ENCODE measurements around the gene WSB1. TPM values are rescaled to one million over a fixed set of nuclear protein-coding genes. Genes with fewer than 3 reads are reported as not detected.
A peak's percentile ranks its signal among the peaks of the same experiment; 100 is the strongest.
"Not testable (repeated sequence)": the region's sequence is repeated elsewhere in the genome, so short reads cannot be mapped to it uniquely, and the experiment has no call there.

Gene WSB1
- total RNA-seq (2014; rRNA removed; shearing (Covaris generic)) = 50.5 and 81.1 TPM in 2 replicates

DNA sequence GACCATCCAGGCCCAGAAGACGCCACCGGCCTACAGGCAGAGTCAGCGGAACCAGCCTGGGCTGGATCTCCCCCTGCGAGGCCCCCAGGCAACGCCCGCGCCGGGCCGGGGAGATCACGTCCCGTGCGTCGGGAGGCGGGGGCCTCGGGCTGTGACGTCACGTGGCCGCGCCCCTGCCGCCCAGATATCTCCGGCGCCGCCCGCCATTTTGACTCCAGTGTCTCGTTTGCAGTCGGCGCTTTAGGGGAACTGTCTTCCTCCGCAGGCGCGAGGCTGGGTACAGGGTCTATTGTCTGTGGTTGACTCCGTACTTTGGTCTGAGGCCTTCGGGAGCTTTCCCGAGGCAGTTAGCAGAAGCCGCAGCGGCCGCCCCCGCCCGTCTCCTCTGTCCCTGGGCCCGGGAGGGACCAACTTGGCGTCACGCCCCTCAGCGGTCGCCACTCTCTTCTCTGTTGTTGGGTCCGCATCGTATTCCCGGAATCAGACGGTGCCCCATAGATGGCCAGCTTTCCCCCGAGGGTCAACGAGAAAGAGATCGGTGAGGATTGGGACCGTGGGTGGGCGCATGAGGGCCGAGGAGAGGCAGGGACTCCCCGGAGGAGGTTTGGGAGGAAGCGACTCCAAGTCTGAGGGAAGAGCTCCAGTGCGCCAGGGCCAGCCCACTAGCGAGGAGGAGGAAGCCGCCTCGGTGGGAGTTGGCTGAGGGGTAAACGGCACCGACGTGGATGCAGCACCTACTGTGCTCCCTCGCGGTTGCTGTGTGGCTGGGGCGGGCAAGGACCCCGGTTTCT, at the start of gene WSB1:
Gene WSB1 (plus strand): TSS at position 217 of the 791 bp plus-strand sequence. CDS start 282 bp downstream, at position 499.
- peak; percentile 81 for DNase-seq (ENCODE audit: low spot score)

DNA sequence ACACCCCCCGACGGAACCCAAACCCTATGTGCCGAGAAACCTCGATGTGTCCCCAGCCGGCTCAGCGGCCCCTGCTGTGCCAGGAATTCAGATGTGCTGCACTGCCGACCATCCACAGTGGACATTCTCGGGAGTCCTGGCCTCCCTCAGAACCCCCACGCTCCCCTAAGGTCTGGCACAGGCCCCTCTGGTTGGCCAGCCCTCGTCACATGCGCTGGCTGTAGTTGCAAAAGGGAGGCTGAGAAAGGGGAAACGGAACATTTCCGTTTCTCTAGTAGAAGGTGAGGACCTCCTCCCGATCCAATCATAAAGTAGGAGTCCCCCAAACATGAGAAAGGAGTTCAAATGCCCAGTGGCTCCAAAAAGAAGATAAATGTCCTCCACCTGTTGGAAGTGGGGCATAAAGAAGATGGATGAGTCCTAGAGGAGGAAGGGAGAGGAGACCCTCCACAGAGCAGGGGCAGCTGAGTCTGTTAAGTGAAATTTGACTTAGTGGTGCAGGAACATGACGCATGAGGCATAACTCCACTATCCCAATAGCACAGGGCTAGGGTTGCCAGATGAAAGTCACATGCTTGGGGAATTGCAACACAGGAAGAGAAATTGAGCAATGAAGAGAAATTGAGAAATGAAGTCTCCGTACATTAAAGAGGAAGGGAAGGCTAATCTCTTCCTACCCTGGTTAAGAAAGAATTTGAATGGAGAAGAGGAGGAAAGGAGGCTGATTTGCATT, 49.3 kb upstream of the WSB1 start:
- DNase-seq (ENCODE audit: low spot score) = peak; percentile 34

DNA sequence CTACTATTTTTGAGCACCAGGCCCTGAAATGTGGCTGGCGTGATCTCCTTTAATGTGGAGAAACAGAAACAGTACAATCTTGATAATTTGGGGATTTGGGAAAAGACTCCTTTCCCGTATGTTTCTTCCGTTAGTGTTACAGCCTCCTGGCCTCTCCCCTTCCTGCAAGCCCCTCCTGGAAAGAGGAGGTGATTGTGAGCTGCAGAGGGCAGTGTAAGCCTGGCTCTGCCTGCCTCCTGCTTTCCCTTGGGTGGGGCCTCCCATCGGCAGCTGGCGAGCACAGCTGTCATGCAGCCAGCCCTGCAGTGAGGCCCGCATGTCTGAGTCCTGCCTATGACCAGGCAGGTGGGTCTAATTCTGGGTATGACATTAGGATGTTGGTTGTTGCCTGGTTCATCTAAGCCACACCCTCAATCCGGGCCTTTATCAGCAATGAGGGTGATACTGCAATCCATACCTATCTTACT, 48.7 kb upstream of the WSB1 start:
- DNase-seq (ENCODE audit: low spot score) = peak; percentile 80

- DNase-seq (ENCODE audit: low spot score) = no peak
These were observed 47.4 kb upstream of the WSB1 start for GRCh38 chr17:27246537-27246936.

GRCh38 chr17:27247071-27247957, 46.6 kb upstream of the WSB1 start:
- DNase-seq (ENCODE audit: low spot score) = no peak

- no peak for DNase-seq (ENCODE audit: low spot score)
These were observed 46.0 kb upstream of the WSB1 start for GRCh38 chr17:27247958-27248342.

DNA sequence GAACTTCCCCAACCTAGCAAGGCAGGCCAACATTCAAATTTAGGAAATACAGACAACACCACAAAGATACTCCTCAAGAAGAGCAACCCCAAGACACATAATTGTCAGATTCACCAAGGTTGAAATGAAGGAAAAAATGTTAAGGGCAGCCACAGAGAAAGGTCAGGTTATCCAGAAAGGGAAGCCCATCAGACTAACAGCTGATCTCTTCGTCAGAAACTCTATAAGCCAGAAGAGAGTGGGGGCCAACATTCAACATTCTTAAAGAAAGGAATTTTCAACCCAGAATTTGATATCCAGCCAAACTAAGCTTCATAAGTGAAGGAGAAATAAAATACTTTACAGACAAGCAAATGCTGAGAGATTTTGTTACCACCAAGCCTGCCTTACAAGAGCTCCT, 43.1 kb upstream of the WSB1 start:
- DNase-seq (ENCODE audit: low spot score) = not testable (repeated sequence)

DNA sequence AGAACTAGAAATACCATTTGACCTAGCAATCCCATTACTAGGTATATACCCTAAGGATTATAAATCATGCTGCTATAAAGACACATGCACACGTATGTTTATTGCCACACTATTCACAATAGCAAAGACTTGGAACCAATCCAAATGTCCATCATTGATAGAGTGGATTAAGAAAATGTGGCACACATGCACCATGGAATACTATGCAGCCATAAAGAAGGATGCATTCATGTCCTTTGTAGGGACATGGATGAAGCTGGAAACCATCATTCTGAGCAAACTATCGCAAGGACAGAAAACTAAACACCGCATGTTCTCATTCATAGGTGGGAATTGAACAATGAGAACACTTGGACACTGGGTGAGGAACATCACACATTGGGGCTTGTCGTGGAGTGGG, 39.1 kb upstream of the WSB1 start:
- not testable (repeated sequence) for DNase-seq (ENCODE audit: low spot score)

DNA sequence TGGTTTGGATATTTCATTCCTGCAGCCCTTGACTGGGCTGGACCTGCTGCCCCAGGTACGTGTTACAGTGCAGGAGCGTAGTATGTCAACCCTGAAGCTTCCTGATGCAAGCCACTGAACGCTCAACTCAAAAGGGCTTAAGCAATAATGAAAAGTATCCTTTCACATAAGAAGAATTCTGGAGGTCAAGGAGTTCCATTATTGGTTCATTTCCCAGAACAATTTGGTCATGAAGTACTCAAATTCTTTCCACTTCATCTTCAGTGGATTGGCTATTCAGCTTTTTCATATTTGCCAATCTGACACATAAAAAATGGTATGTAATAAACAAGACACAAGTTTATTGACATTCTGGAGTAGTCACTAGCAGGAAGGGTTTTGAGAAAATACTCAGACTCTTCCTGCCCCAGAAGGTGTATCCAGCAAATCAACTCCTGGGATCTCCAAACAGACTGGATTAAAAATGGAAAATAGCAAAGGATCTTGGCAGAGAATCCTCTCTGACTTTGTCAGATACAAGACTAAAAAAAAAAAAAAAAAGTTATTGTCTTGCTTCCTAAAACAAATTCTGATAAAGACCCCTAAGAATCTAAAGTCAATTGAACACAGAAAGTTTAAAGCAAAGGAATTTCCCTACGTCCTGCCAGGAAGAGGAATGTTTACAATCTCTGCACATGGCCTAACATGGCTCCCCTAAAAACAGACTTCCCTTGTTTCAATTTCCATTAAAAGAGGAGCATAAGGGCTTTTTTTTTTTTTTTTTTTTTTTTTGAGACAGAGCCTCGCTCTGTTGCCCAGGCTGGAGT, 37.5 kb upstream of the WSB1 start:
- no peak for DNase-seq (ENCODE audit: low spot score)

GRCh38 chr17:27257031-27257357, 36.9 kb upstream of the WSB1 start:
- DNase-seq (ENCODE audit: low spot score) = no peak

DNA sequence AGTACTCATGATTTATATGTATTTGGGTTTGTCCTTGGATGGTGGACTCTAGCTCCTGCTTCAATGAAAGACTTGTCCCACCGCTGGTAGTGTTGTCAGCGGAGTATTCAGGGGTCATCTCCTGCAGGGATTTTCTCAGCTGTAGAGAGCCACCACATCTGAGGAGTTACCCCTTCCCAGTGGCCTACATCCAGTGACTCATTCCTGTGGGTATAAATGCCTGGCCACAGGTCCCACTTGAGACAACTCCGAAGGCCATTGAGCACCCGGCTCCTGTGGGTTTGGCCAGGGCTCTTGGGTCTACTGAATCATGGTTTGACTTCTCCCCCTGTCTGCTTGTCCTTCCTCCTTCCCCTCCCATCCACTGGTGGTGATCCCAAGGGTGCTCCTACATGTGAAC, 34.6 kb upstream of the WSB1 start:
- peak; percentile 19 for DNase-seq (ENCODE audit: low spot score)

- no peak for DNase-seq (ENCODE audit: low spot score)
These were observed 30.5 kb upstream of the WSB1 start for GRCh38 chr17:27263386-27263785.

DNA sequence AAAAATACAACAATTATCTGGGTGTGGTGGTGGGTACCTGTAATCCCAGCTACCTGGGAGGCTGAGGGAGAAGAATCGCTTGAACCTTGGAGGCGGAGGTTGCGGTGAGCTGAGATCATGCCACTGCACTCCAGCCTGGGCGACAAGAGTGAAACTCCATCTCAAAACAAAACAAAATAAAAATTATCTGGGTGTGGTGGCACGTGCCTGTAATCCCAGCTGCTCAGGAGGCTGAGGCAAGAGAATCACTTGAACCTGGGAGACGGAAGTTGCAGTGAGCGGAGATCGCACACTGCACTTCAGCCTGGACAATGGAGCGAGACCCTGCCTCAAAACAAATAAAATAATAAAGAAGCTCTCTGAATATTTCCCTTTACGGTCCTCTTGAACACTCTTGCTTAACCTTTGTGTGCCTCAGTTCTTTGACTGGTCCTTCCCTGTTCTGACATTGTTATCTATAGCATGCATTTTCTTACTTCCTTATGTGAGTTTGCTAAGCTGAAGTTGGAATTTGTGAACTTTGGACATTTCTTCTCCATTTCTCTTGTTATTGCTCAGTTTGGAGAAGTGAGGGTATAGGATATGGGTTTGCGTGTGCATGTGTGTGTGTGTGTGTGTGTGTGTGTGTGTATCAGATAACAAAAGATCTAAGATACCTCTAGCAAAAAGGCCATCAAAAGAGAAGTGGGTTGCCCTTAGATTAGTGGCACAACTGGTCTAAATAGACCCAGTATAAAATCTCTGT, 29.7 kb upstream of the WSB1 start:
- no peak for DNase-seq (ENCODE audit: low spot score)

DNA sequence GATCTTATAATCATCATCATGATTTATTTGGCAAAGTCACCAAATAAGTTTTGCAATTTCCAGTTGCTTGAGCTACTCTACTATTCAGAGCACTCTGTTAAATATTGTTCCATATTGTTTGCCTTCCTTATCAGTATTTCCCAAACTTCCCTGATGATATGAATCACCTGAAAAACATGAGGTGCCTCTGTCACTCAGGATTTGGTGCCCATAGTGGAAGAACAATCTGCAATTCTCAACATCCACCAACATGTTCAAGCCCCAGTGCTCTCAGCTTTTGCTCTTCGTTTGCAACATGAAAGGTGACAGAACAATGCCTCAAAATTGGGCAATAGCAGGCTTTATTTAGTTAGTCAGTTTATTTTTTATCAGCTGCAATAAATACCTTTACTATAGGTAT, 28.6 kb upstream of the WSB1 start:
- no peak for DNase-seq (ENCODE audit: low spot score)

DNA sequence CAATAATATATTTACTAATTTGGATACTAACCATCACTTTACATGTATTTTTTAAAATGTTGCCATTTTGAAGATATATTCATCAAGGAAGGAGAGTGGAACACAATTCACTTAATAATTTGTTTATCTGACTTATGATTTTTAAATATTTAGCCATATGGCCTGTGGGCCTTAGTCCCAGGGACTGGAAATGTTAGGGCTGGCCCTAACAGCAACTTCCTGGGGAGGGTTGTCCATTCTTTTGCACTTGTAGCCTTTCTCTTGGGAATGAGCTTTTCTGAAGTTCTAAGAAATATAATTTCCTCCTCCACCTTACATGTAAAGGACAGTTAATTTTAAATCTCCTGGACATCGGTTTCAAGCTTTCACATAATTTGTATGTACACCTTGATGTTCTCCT, 27.7 kb upstream of the WSB1 start:
- DNase-seq (ENCODE audit: low spot score) = no peak

GRCh38 chr17:27268394-27269085, 25.4 kb upstream of the WSB1 start:
- DNase-seq (ENCODE audit: low spot score) = no peak

- no peak for DNase-seq (ENCODE audit: low spot score)
These were observed 24.7 kb upstream of the WSB1 start for GRCh38 chr17:27269201-27269600.

- no peak for DNase-seq (ENCODE audit: low spot score)
These were observed 23.9 kb upstream of the WSB1 start for GRCh38 chr17:27269974-27270373.

DNA sequence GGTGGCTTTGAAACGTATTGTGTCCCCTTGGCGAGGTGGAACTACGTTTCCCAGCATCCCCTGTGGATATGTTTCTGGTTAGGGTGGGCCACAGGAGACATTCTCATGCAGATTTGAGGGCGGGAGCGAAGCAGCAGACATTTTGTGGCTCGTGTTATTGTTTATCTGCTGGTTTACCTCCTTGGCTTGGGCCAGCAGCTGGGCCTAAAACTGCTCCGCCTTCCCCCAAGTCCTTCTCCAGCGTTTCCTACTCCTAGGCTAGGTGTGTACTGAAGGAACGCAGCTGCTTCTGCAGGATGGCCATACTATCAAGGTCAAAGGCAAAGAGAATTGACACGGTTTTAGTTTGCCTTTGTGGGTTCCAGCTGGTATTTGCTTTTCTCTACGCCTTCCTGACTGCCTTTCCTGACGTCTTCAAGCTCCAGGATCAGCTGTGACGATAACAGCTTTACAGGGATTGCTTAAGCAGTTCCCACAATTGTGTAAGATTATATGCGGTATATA, 17.2 kb upstream of the WSB1 start:
- DNase-seq (ENCODE audit: low spot score) = no peak

GRCh38 chr17:27279132-27279531, 14.8 kb upstream of the WSB1 start:
- not testable (repeated sequence) for DNase-seq (ENCODE audit: low spot score)
